Mesothelial cell of epicardium (in vitro differentiated cells): ENCODE measurements around the gene C16orf95. TPM values are rescaled to one million over a fixed set of nuclear protein-coding genes. Genes with fewer than 3 reads are reported as not detected.

Source experiments
- DNase-seq, 2 experiments: peaks; one replicate each; pipeline ENCODE4 v3.0.0; 2021; ENCODE audit warnings: low spot score in 2 of 2; ENCODE audit not compliant: unreplicated experiment in 2 of 2
- H3K27ac Mint-ChIP-seq: 2 replicates; pipeline ENCODE4 v1.8.0; 2021; ENCODE audit warnings: mixed read lengths
- H3K27me3 Mint-ChIP-seq: 2 replicates; pipeline ENCODE4 v1.8.0; 2021; ENCODE audit warnings: low read depth, mixed read lengths
- H3K36me3 Mint-ChIP-seq: 2 replicates; pipeline ENCODE4 v1.8.0; 2021; ENCODE audit warnings: mixed read lengths
- H3K4me1 Mint-ChIP-seq: 2 replicates; pipeline ENCODE4 v1.8.0; 2021; ENCODE audit warnings: mixed read lengths
- H3K4me3 Mint-ChIP-seq: 2 replicates; pipeline ENCODE4 v1.8.0; 2021; ENCODE audit warnings: mild to moderate bottlenecking, moderate library complexity, mixed read lengths
- H3K9me3 Mint-ChIP-seq: 2 replicates; pipeline ENCODE4 v1.8.0; 2021; ENCODE audit warnings: mixed read lengths
- total RNA-seq: library from RNA; stranded (reverse); gene quantifications from 3 replicates; pipeline ENCODE4 v1.2.1, GENCODE V29; 2021
- TF ChIP-seq, protein P1 (sequence below): fragments of 200-600 bp; sonication (generic); IDR thresholded peaks from one replicate; pipeline ENCODE4 v1.5.0; 2021; ENCODE audit warnings: antibody characterized with exemption; ENCODE audit not compliant: unreplicated experiment

The C16orf95 gene
- total RNA-seq, 1 donor from 2014 or later = 4.6 TPM

DNA sequence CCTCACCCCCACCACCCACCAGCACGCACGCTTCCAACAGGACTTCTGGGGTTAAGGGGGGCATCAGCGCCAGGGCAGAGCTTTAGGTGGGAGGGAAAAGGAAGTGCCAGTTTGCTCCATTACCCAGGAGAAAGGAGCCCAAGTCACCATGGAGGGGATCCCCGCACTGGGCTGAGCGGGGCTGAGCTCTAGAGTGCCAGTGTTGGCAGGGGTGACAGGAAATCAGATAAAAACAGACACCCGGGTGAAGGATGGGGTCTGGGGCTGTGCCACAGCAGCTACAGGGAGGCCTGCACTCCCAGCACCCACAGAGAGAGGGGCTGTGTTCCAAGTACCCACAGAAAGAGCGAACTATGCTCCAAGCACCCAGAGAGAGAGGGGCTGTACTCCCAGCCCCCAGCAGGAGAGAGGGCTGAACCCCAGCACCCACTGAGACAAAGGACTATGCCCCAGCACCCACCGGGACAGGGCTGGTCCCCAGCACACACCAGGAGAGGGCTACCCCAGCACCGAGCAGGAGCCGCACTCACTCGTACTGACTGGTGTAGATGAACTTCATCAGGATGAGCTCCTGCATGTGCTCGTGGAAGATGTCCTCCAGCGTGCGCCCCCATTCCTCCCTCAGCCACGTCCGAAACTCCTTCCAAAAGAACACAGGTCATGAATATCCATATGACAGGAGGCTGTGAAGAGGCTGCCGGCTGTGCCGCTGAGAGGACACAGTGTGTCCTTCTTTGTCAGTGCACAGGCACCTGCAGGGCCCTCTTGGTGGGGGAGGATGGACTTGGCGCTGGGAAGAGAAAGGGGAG is 18.6 kb upstream of the C16orf95 start:
- TF ChIP-seq, protein P1, sequence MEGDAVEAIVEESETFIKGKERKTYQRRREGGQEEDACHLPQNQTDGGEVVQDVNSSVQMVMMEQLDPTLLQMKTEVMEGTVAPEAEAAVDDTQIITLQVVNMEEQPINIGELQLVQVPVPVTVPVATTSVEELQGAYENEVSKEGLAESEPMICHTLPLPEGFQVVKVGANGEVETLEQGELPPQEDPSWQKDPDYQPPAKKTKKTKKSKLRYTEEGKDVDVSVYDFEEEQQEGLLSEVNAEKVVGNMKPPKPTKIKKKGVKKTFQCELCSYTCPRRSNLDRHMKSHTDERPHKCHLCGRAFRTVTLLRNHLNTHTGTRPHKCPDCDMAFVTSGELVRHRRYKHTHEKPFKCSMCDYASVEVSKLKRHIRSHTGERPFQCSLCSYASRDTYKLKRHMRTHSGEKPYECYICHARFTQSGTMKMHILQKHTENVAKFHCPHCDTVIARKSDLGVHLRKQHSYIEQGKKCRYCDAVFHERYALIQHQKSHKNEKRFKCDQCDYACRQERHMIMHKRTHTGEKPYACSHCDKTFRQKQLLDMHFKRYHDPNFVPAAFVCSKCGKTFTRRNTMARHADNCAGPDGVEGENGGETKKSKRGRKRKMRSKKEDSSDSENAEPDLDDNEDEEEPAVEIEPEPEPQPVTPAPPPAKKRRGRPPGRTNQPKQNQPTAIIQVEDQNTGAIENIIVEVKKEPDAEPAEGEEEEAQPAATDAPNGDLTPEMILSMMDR = no peak
- Mint-ChIP-seq H3K27me3 (no peaks in the 10 kb centered on the region), H3K4me3 (no peak overlapping the region), H3K27ac (no peak overlapping the region), H3K9me3 (no peaks in the 10 kb centered on the region), H3K4me1 (no peaks in the 10 kb centered on the region), H3K36me3 (peaks cover 30% of the 10 kb centered on the region)
- no peak for DNase-seq

DNA sequence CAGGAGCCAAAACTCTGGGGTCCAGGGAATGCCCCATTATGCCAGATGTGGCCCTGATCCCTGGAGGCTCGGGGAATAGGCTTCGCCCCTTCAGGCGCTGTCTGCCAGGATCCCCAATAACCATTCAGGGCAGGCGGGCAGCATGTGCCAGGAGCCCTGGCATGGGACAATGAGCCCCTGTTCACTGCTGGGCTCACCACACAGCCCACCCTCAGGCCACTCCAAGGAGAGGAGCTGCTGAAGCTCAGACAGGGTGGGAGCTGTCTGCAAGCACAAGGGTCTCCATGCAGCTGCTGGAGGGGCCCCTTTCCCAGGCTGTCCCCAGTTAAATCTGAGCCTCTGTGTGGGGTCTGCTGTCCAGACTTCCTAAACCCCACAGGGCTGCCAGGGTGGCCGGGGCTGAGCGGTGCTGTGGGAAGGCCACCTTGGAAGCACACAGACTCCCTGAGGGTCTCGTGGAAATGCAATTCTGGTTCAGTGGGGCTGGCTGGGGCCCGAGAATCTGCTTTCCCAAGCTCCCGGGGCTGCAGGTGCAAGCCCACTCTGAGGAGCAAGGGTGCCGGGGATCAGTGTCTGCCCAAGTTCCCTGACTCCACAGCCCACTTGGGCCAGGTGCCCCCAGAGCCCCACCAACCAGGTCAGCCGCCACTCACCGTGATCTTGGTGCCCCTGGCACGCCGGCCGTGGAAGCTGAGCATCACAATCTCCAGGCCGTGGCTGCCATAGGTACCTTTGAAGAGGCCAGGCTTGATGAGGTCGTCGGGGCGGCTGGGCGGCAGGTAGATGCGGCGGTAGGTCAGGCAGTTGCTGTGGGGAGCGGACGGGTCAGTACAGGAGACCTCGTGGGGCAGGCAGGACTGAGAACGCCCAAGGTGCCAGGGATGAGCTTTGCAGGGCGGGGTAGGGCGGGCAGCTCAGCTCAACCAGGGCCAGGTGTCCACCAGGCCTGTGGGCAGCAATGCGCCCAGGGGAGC is 17.7 kb upstream of the C16orf95 start:
- H3K36me3 Mint-ChIP-seq = peaks cover 26% of the 10 kb centered on the region

DNA sequence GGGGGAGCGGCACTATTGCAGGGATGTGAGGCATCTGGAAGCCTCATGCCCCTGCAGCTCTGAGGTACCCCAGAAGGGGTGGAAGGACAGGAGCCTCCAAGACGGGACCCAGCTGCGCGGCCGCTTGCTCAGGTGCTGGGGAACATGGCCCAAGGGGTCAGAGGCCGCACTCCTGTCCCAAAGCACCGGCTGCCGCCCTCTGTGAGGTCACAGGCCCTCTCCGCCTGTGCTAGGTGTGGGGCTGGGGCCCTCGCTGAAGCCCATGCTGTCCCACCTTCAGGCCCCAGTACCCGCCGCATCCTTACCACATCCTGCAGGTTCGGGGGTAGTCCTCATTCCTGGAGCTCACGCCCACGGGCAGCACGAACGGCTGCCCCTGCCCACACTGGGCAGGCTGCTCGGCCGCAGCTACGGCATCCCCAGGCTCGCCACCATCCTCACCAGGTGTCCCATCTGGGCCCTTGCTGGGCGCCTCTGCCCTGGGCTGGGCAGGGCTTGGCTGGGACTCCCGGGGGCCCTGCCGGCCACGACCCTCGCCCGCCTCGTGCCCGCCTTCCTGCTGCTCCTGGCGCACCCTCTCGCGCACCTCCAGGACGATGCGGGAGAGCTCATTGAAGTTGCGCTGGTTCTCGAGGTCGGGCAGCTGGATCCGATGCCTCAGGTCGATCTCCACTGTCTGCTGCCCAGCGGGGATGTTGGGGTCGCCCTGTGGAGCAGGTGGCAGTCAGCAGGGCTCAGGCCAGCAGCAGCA is 16.6 kb upstream of the C16orf95 start:
- Mint-ChIP-seq H3K4me3 (no peak overlapping the region), H3K27ac (no peak overlapping the region), H3K36me3 (peaks cover 20% of the 10 kb centered on the region), H3K27me3 (no peaks in the 10 kb centered on the region), H3K9me3 (no peaks in the 10 kb centered on the region), H3K4me1 (no peaks in the 10 kb centered on the region)
- no peak for DNase-seq
- TF ChIP-seq, protein P1 = no peak

More for the DNA sequence above, 17.7 kb upstream of the C16orf95 start:
- H3K9me3 Mint-ChIP-seq = no peaks in the 10 kb centered on the region
- DNase-seq = no peak
- no peak overlapping the region for H3K4me3 Mint-ChIP-seq
- no peak overlapping the region for H3K27ac Mint-ChIP-seq
- no peaks in the 10 kb centered on the region for H3K4me1 Mint-ChIP-seq
- TF ChIP-seq, protein P1 = no peak
- H3K27me3 Mint-ChIP-seq = no peaks in the 10 kb centered on the region

DNA sequence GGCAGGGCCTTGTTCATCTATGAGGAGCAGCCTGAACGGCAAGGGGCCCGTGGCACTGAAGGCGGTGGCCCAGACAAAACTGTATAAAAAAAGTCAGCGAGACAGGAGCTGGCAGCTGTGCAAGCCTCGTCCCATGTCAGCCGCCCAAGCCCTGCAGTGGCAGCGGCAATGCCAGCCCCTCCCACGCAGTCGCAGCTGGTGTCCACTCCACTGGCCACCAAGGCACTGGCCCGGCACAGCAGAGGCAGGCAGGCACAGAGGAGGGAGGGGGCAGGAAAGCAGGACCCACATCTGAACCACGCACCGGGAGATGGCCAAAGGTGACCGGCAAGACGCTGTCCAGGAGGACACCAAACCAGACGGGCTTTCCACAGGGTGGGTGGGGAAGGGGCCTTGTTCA is 15.9 kb upstream of the C16orf95 start:
- Mint-ChIP-seq H3K4me1 (no peaks in the 10 kb centered on the region), H3K9me3 (no peaks in the 10 kb centered on the region), H3K27me3 (no peaks in the 10 kb centered on the region), H3K4me3 (no peak overlapping the region), H3K27ac (no peak overlapping the region), H3K36me3 (peaks cover 19% of the 10 kb centered on the region)
- TF ChIP-seq, protein P1 = no peak
- no peak for DNase-seq

DNA sequence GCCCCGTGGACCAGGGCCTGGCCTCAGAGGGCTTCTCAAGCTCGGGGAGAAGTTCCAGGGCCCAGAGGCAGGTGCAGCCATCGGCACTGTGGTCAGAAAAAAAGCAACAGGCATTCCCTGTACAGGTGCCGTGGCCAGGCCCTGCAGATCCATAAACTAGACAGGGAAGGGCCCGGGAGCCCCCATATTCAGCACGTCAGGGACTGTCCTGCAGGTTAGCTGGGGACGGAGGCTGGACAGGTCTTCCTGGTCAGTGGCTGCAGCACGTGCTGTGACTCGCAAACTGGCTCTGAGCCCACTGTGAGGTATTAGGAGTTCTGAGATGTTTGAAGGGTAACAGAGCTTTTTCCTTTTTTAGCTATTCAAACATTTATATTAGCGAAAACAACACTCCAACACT is 15.0 kb upstream of the C16orf95 start:
- Mint-ChIP-seq H3K9me3 (no peaks in the 10 kb centered on the region), H3K4me3 (no peak overlapping the region)
- no peak for DNase-seq

More for the DNA sequence above, 15.0 kb upstream of the C16orf95 start:
- Mint-ChIP-seq H3K4me1 (no peaks in the 10 kb centered on the region), H3K36me3 (peaks cover 15% of the 10 kb centered on the region), H3K27me3 (no peaks in the 10 kb centered on the region), H3K27ac (no peak overlapping the region)
- TF ChIP-seq, protein P1 = no peak
